GM19238 (cell line): ENCODE data around the gene MICA.
"Not testable (repeated sequence)": the region's sequence is repeated elsewhere in the genome, so short reads cannot be mapped to it uniquely, and the experiment has no call there.

Experiments
- DNase-seq: peaks from one replicate; pipeline ENCODE4 v3.0.0; 2011; ENCODE audit warnings: low spot score; ENCODE audit not compliant: insufficient read length

MICA gene

DNA sequence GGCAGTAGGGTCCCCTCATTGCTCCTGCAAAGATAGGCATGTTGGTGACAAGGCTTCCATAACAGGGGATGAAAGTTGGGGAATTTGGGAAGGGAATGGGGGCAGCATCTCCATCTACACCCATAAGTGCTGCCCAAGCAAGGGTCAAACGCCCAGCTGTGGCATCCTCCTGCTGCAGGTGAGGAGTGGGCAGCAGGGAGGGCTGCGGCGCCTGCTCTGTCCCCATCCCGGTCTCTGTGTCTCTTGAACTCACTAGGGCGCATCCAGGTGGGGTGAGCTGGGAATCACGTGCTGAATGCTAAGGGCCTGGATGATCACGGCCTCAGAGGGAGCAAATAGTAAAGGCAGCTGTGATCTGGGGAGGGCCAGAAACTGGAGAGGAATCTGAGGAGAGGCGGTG, 9.1 kb downstream of the MICA start:
- no peak for DNase-seq

DNA sequence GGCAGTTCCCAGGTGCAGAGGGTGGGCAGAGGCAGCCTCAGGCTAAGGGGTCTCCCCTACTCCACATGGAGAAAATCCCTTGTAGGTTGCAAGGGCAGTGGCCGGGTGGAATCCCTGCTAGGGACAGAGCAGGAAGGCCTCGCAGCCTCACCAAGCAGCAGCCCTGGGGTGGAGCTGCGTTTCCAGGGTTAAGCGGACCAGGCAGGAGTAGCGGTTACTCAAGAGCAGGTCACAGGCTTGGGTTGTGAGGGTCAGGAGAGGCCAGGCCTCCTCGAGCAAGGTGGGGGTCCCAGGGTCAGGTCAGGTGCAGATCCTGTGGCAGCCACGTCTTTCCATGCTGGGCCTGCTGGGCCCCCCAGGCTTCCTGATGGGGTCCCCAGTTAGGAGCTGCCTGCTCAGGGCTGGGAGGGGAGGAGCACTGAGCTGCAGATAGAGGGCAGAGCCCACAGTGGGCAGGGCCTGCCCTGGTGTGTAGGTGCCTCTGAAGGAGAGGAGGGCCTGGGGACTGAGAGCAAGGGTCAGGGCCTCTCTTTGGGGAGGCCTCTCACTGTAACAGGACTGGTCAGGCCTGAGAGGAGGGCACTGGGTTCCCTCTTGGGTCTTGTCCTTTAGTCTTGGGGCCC, 10.9 kb downstream of the MICA start:
- not testable (repeated sequence) for DNase-seq

DNA sequence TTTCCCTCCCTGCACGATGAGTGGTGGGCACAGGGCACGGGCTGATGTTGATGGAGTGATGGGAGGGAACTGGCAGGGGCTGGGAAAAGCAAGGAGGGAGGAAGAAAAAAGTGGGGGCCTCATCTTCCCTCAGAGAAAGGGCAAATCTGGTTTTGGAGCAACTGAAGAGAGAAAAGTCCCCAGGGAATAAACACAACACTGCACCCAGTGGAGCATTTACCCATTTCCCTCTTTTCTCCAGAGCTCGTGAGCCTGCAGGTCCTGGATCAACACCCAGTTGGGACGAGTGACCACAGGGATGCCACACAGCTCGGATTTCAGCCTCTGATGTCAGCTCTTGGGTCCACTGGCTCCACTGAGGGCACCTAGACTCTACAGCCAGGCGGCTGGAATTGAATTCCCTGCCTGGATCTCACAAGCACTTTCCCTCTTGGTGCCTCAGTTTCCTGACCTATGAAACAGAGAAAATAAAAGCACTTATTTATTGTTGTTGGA, 11.4 kb downstream of the MICA start:
- DNase-seq = no peak

DNA sequence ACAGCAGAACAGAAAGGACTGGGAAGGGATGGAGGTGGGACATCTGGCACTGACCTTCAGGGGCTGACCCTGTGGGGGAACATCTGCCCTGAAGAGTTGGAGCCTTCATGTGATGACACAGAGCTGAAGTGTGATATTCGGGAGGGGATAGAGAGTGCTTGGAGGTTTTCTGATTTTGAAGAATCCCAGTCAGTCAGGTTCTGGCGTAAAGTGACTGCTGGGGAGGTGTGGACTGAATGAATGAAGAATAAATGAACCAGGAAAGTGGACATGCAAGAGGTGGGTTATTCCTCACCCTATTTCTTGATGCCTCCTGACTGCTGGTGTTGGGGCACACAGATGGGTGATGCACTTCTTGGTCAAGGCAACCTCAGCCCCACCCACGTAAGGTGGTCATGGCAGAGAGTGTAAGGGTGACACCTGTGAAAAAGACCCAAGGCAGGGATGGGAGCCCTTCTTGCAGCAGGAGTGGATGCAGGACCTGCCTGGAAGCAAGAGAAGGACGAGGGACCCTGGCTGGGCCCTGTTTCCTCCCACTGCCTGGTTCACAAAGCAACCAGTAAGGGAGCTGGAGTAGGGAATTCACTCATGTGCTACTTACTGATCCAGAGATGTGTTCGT, 13.1 kb downstream of the MICA start:
- no peak for DNase-seq

DNA sequence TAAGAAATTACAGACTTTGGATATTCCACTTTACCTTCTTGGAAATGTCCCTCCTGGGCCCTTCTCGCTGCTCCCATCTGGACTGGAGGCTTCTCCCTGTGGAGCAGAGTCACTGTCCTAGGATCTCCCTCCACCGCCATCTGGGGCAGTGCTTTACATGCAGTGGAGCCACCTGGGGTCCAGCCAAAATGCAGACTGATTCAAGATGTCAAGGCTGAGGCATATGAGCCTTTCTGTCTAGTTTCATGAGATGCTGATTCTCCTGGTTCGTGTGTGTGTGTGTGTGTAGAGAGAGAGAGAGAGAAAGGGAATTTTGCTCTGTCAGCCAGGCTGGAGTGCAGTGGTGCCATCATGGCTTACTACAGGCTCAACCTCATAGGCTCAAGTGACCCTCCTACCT, 14.9 kb downstream of the MICA start:
- no peak for DNase-seq

DNA sequence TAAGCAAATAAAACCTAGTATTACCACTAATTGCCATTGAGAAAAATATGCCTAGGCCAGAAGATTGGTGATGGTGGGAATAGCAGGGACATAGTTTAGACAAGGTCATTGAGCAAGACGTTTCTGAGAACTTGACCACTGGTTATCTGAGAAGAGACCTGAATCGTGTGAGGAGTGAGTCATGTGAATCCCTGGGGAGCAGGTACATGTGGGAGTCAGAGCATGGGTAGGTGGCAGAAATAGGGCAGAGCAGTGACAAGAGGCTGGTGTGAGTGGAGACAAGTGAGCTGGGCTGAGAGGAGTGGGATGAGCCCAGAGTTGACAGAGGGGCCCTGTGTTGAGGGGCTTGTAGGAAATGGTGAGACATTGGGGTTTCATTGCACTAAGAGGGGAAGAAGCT, 16.4 kb downstream of the MICA start:
- DNase-seq = no peak

DNA sequence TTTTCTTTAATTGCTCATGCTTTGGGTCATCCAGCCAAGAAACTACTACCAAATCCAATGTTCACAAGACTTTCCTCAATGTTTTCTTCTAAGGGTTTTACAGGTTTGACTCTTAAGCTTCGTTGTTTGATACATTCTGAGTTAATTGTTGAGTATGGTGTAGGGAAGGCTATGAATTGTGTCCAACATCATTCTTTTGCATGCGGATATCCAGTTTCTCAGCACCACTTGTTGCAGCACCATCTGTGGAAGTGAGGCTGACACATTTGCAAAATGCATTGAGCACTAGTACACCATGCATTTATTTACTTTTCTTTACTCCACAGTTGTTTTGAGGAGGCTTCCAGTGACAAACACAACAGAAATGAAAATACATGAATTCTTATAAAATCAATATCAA, 17.2 kb downstream of the MICA start:
- no peak for DNase-seq

DNA sequence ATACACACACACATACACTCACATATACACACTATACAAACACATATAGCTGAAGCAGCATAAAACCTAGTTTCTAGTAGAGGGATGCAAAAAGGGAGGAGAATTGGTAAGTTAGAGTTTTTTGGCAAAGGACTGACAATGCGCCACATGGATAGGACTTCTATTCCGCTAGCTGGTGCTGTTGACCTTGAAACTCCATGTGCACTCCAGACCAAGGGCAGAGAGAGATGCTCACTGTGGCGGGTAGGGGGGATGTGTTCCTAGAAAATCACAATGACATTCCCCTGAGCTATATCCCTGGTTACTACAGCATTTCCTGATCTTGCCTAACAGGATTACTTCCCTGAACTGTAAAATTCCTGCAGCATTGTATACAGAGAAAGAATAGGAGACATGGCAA, 19.2 kb downstream of the MICA start:
- DNase-seq = no peak

DNA sequence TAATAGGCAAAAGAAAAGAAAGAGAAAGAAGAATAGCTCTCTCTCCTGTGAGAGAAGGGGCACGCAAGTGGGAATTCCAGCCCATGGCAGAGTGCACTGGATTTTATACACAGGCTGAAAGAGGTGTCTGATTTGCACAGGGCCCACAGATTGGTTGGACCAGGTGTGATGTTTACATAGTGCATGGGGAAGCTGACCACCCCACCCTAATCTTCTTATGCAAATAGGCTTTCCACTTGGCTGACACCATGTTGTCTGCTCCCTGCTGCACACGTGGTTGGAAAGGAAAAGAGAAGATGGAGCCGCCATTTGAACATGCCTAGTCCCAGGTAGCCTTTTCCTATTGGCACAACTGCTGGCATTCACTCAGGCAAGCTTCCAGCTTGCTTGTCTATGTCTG, 20.2 kb downstream of the MICA start:
- DNase-seq = no peak

DNA sequence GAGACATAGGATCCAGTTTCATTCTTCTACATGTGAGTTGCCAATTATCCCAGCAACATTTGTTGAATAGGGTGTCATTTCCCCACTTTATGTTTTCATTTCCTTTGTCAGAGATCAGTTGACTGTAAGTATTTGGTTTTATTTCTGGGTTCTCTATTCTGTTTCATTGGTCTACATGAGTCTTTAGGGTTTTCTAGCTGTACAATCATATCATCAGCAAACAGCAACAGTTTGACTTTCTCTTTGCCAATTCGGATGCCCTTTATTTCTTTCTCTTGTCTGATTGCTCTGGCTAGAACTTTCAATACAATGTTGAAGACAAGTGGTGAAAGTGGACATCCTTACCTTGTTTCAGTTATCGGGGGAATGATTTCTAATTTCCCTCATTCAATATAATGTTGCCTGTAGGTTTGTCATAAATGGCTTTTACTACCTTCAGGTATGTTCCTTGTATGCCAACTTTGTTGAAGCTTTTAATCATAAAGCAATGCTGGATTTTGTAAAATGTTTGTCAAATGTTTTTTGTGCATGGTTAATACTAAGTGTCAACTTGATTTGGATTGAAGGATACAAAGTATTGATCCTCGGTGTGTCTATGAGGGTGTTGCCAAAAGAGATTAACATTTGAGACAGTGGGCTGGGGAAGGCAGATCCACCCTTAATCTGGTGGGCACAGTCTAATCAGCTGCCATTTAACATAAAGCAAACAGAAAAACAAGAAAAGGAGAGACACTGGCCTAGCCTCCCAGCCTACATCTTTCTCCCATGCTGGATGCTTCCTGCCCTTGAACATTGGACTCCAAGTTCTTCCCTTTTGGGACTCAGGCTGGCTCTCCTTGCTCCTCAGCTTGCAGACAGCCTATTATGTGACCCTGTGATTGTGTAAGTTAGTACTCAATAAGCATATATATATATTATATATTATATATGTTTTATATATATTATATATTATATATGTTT, 23.3 kb downstream of the MICA start:
- DNase-seq = no peak

DNA sequence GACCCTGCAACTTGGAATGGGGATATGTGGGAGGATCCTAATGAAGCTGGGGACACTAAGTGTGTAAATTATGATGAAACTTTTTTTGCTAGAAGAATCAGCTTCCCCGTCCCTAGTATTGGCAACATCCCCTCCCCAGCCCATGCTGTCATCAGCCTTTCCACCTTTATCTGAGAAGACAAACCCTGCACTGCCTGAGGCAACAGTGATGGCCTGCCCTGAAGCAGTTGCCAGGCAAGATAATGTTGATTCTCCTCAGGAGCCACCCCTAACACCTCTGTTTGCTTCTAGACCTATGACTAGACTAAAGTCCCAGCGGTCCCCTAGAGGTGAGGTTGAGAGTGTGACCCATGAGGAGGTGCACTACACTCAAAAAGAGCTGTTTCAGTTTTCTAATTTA, 27.1 kb downstream of the MICA start:
- DNase-seq = no peak

DNA sequence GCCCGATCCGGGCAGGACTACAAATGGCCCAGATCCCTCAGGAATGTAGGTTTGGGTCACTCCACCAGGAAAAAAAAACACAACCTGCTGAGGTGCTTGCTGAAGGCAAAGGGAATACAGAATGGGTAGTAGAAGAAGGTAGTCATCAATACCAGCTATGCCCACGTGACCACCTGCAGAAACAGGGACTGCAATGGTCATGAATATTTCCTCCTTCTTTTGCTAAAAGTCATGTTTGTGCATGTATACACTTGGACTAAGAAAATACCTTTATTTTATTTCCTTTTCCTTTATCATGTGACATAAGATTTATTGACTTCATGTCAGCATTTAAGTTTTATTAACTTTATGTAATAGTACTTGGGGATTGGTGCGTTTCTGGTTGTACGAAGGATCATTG, 31.7 kb downstream of the MICA start:
- DNase-seq = not testable (repeated sequence)

DNA sequence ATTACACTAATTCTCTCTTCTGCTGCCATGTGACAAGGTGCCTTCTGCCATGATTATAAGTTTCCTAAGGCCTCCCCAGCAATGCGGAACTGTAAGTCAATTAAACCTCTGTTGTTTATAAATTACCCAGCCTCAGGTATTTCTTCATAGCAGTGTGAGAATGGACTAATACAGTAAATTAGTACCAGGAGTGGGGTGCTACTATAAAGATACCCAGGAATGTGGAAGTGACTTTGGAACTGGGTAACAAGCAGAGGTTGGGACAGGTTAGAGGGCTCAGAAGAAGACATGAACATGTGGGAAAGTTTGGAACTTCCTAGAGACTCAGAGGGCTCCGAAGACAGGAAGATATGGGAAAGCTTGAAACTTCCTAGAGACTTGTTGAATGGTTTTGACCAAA, 34.8 kb downstream of the MICA start:
- DNase-seq = no peak

DNA sequence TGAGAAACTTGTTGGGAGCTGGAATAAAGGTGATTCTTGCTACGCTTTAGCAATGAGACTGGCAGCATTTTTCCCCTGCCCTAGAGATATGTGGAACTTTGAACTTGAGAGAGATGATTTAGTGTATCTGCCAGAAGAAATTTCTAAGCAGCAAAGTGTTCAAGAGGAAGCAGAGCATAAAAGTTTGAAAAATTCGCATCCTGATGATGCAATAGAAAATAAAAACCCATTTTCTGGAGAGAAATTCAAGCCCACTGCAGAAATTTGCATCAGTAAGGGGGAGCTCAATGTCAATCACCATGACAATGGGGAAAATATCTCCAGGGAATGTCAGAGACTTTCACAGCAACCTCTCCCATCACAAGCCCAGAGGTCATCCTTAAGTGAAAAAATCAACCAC, 35.3 kb downstream of the MICA start:
- DNase-seq = no peak

DNA sequence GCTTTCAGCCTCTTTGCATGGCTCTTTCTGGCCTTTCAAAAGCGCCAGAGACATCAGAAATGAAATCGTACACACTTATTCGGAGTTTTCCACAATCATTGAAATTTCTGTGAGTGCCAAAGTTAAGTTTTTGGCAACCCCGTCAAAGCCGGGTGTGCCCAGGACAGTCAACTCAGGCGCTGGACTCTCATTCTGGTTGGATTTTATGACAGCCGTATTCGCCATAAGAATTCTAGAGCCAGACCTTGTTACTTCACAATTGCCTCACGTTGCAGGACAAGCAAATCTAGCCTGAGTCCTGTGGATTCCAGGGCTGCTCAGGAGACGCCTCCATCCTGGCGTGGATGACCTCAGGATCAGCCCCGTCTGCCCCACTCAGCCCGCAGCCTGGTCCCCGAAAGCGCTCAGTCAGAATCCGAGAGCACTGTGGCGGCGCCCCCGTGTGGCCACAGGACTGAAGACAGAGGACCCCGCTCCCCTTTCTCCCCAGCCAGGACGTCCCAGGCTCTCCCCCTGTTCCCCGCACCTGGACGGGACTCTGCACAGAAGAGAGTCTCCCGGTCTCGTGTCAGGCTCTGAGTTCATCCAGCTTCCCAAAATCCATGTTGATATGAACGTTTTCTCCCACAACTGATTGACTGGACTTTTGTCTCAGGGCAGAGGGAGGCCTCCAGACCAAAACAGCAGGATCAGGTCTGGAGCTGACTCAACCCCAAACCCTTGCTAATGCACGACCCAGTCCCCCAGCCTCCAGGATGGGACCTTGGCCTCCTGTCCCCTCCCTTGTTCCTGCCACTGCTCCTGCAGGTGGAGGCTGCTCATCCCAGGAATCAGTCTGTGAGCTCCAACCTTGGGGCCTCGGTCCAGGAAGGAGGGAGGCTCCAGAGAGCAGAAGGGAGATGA, 38.2 kb downstream of the MICA start:
- DNase-seq = peak; percentile 78

DNA sequence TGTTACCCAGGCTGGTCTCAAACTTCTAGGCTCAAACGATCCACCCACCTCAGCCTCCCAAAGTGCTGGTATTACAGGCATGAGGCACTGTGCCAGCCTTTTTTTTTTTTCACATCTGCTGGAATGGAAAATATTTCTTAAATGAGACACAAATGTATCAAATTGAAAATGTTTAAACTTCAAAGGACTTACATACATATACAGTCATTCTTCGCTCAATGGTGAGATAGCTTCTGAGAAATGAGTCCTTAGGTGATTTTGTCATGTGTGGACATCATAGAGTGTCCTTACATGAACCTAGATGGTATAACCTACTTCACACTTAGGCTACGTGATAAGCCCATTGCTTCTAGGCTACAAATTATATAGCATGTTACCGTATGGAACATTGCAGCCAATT, 43.1 kb downstream of the MICA start:
- no peak for DNase-seq

DNA sequence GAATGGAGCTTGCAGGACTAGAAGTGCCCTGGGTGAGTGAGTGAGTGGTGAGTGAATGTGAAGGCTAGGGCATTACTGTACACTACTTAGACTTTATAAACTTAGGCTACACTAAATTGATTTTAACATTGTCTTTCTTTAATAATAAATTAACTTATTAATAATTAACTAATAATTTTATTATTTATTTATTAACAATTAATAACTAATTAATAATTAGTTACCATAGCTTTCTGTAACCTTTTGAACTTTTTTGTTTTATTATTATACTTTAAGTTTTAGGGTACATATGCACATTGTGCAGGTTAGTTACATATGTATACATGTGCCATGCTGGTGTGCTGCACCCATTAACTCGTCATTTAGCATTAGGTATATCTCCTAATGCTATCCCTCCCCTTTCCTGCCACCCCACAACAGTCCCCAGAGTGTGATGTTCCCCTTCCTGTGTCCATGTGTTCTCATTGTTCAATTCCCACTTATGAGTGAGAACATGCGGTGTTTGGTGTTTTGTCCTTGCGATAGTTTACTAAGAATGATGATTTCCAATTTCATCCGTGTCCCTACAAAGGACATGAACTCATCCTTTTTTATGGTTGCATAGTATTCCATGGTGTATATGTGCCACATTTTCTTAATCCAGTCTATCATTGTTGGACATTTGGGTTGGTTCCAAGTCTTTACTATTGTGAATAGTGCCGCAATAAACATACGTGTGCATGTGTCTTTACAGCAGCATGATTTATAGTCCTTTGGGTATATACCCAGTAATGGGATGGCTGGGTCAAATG, 43.8 kb downstream of the MICA start:
- not testable (repeated sequence) for DNase-seq

DNA sequence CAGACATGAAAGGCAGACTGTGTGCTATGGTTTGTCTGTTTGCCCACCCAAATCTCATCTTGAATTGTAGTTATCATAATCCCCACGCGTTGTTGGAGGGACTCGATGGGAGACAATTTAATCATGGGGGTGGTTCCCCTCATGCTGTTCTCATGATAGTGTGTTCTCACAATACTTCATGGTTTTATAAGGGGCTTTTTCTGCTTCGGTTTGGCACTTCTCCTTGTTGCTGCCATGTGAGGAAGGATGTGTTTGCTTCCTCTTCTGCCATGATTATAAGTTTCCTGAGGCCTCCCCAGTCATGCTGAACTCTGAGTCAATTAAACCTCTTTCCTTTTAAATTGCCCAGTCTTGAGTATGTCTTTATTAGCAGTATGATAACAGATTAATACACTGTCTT, 47.4 kb downstream of the MICA start:
- no peak for DNase-seq

DNA sequence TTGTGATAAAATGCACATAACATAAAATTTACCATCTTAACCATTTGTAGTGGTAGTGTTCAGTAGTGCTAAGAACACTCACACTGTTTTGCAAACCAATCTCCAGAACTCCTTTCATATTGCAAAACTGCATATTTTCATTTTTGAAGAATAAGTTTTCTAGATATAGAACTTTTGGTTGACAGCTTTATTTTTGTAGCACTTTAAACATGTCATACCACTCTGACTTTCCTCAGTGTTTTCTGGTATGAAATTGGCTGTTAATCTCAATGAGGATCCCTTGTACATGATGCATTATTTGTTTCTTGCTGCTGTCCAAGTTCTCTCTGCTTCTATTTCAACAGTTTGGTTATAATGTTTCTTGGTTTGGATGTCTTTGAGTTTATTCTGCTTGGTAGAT, 49.5 kb downstream of the MICA start:
- DNase-seq = no peak

DNA sequence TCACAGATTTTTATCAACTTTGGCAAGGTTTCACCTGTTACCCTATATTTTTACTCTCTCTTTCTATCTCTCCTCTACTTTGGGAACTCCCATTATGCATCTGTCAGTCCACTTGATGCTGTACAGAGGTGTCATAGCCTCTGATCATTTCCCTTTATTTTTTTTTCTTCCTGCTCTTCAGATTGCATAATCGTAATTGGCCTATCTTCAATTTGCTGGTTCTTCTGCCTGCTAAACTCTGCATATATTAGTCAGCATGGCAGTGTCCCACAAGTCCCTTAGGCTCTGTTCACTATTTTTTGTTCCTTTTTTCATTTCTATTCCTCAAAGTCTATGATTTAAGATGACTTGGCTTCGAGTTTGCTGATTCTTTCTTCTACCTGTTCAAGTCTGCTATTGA, 49.9 kb downstream of the MICA start:
- no peak for DNase-seq
